ENCODE measurements around the gene SERPINB3.
"Not testable (repeated sequence)": the region's sequence is repeated elsewhere in the genome, so short reads cannot be mapped to it uniquely, and the experiment has no call there.

Gene SERPINB3

DNA sequence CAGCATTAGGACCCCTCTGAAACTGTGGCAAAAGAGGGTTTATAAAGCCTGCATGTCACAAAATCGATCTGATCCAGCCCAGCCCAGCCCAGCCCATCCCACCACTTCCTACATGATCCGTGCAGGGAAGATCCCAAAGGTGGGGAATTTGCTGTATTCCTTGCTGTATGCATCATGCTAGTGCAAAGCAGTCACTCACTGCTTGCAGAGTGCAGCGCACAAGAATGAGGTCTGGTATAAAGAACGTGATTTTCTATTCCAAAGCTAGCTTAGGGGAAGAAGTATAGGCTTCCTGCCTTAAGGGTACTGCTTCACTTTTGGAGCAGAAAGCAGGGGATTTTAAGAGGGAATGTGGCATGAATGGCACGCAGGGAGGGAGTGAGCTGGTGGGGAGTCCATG is 22.2 kb upstream of the SERPINB3 start:
- Histone ChIP-seq H3K36me3 (ENCODE audit: control insufficient read depth in 2 of 2, insufficient read depth in 2 of 2, low read length in 2 of 2) (no peaks in the 10 kb centered on the region), H3K27me3 (ENCODE audit: control insufficient read depth in 1 of 2, insufficient read depth in 2 of 2, low read length in 2 of 2) (no peaks in the 10 kb centered on the region), H3K4me1 (ENCODE audit: control insufficient read depth, insufficient read depth, low read length) (no peaks in the 10 kb centered on the region), H3K27ac (ENCODE audit: low read length) (no peak overlapping the region), H3K9me3 (ENCODE audit: control insufficient read depth in 2 of 2, low read length in 2 of 2) (no peaks in the 10 kb centered on the region), H3K9ac (ENCODE audit: low read length in 2 of 2) (no peak overlapping the region), H3K4me3 (ENCODE audit: low read length in 2 of 2) (no peak overlapping the region)

DNA sequence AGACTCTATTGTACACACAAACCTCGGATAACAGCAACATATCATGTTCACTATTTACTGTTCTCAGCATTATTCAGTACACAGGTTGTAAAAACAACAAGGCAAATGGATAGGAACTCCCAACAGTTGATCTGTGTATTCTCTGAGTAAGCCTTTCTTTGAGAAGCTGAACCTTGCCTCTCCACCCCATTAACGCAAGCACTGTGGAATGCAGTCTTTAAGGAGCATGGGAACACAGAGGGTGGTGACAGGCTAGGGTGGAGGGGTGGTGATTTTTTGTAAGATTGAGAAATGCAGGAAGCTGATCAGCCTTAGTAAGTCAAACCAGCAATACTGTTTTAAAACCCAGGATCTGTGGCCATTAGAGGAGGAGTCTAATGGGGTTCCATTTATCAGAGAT is 21.5 kb upstream of the SERPINB3 start:
- Histone ChIP-seq H3K9me3 (ENCODE audit: control insufficient read depth in 2 of 2, low read length in 2 of 2) (no peaks in the 10 kb centered on the region), H3K9ac (ENCODE audit: low read length in 2 of 2) (no peak overlapping the region), H3K27ac (ENCODE audit: low read length) (no peak overlapping the region), H3K4me3 (ENCODE audit: low read length in 2 of 2) (no peak overlapping the region), H3K36me3 (ENCODE audit: control insufficient read depth in 2 of 2, insufficient read depth in 2 of 2, low read length in 2 of 2) (no peaks in the 10 kb centered on the region), H3K4me1 (ENCODE audit: control insufficient read depth, insufficient read depth, low read length) (no peaks in the 10 kb centered on the region), H3K27me3 (ENCODE audit: control insufficient read depth in 1 of 2, insufficient read depth in 2 of 2, low read length in 2 of 2) (no peaks in the 10 kb centered on the region)

DNA sequence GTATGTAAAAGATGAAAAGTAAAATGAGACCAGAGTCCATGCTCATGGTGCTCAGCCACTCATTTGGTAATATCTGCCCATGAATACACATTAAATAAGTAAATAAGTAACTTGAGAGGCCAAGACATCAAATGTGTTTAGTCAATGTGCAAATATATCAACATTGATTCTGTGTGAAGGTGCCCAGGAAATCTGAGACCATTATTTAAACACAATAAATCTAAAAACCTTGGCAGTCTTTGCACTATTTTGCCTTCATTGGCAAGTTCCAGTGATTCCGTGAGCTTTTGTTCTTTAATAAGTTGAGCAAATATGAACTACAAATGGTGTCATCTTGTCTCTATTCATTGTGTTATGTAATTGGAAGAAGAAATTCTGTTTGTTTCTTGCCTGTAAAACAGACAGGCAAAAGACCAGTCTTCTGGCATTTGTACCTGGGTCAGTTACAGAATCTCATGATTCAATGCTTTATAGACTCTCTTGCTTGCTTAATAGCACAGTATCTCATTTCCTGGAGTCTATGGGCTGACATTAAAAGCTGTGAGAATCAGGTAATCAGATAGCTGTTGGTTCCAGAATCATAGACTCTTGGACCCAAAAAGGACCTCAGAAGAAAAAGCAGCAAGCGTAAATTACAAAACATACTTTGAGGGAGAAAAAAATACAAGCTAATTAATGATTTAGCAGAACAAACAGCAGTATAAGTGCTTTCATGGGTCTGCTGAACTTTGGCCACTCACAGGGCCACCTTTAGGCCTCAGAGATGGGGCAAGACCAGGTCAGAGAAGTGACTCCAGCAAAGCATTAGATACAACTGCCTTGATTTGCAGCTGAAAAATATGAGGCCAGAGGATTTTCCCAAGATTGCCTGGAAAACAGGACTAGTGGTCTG is 20.0 kb upstream of the SERPINB3 start:
- no peaks in the 10 kb centered on the region for H3K4me1 ChIP-seq (ENCODE audit: control insufficient read depth, insufficient read depth, low read length)
- H3K36me3 ChIP-seq (ENCODE audit: control insufficient read depth in 2 of 2, insufficient read depth in 2 of 2, low read length in 2 of 2): no peaks in the 10 kb centered on the region
- no peak overlapping the region for H3K9ac ChIP-seq (ENCODE audit: low read length in 2 of 2)
- H3K27ac ChIP-seq (ENCODE audit: low read length): no peak overlapping the region
- no peaks in the 10 kb centered on the region for H3K9me3 ChIP-seq (ENCODE audit: control insufficient read depth in 2 of 2, low read length in 2 of 2)
- no peak overlapping the region for H3K4me3 ChIP-seq (ENCODE audit: low read length in 2 of 2)
- no peaks in the 10 kb centered on the region for H3K27me3 ChIP-seq (ENCODE audit: control insufficient read depth in 1 of 2, insufficient read depth in 2 of 2, low read length in 2 of 2)

DNA sequence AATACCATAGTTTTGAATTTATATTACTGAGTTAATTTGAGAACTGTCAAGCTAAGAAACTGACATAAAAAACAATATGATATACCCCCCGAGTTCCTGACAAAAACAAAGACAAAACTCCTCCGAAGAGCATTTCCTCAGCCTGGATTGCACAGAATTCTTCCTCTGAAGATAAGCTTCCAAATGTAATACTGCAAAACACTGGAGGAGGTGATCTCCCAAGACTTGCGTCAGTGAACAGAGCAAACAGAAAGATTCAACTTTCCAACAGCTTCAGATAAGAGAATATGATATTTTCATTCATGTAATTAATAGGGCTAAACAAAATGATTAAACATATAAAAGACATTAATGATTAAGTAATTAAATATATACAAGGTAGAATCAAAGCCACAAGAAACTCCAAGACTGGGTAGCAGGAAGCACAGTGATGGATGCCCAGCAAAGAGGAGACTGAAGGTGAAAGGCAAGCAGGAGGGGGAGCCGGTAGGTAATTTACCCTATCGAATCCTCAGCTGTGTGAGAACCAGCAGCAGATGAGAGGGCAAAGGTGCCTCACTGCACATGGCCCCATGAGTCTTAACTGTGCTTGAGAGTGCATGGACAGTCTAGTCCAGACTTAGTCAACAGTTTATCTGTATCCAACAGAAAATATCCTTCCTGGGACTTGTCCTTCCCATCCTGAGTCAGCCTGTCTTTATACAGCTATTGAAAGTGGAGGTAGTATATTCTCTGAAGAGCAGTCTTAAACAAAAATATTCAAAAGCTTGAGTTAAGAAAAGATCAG is 18.3 kb upstream of the SERPINB3 start:
- no peaks in the 10 kb centered on the region for H3K27me3 ChIP-seq (ENCODE audit: control insufficient read depth in 1 of 2, insufficient read depth in 2 of 2, low read length in 2 of 2)
- H3K4me1 ChIP-seq (ENCODE audit: control insufficient read depth, insufficient read depth, low read length): no peaks in the 10 kb centered on the region
- no peak overlapping the region for H3K27ac ChIP-seq (ENCODE audit: low read length)
- H3K9me3 ChIP-seq (ENCODE audit: control insufficient read depth in 2 of 2, low read length in 2 of 2): no peaks in the 10 kb centered on the region
- H3K9ac ChIP-seq (ENCODE audit: low read length in 2 of 2): no peak overlapping the region
- no peak overlapping the region for H3K4me3 ChIP-seq (ENCODE audit: low read length in 2 of 2)
- no peaks in the 10 kb centered on the region for H3K36me3 ChIP-seq (ENCODE audit: control insufficient read depth in 2 of 2, insufficient read depth in 2 of 2, low read length in 2 of 2)

DNA sequence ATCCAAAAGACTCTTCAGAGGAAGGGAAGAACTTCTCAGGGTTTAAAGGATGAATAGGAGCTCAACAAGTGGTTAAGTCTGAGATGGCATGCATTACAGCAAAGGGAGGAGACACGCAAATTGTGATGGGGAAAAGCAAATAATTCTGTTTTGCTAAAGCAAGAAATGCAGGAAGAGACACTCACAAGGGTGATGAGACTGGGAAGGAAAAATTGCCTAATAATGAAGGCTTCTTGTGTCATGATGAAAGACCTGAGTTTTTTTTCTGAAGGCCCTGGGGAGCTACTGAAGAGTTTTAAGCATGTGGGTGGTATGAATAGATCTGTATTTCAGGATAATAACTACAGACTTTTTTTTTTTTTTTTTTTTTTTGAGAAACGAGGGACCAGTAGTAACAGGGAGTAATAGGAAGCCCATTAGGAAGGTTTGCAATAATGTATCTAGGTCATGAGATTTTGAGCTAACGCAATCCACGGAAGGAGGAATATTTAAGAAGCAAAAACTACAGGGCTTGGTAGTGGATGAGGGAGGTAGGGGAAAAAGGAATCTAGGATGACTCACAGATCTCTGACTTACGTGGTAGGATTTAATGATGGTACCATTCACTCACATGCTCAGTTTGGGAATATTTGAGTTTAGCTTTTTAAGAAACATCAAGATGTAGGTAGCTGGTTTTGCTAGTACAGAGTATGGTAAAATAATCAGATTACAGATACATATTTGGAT is 16.0 kb upstream of the SERPINB3 start:
- H3K9me3 ChIP-seq (ENCODE audit: control insufficient read depth in 2 of 2, low read length in 2 of 2): no peaks in the 10 kb centered on the region
- no peaks in the 10 kb centered on the region for H3K27me3 ChIP-seq (ENCODE audit: control insufficient read depth in 1 of 2, insufficient read depth in 2 of 2, low read length in 2 of 2)
- H3K36me3 ChIP-seq (ENCODE audit: control insufficient read depth in 2 of 2, insufficient read depth in 2 of 2, low read length in 2 of 2): no peaks in the 10 kb centered on the region
- H3K4me1 ChIP-seq (ENCODE audit: control insufficient read depth, insufficient read depth, low read length): no peaks in the 10 kb centered on the region
- H3K27ac ChIP-seq (ENCODE audit: low read length): no peak overlapping the region
- H3K9ac ChIP-seq (ENCODE audit: low read length in 2 of 2): no peak overlapping the region
- no peak overlapping the region for H3K4me3 ChIP-seq (ENCODE audit: low read length in 2 of 2)

DNA sequence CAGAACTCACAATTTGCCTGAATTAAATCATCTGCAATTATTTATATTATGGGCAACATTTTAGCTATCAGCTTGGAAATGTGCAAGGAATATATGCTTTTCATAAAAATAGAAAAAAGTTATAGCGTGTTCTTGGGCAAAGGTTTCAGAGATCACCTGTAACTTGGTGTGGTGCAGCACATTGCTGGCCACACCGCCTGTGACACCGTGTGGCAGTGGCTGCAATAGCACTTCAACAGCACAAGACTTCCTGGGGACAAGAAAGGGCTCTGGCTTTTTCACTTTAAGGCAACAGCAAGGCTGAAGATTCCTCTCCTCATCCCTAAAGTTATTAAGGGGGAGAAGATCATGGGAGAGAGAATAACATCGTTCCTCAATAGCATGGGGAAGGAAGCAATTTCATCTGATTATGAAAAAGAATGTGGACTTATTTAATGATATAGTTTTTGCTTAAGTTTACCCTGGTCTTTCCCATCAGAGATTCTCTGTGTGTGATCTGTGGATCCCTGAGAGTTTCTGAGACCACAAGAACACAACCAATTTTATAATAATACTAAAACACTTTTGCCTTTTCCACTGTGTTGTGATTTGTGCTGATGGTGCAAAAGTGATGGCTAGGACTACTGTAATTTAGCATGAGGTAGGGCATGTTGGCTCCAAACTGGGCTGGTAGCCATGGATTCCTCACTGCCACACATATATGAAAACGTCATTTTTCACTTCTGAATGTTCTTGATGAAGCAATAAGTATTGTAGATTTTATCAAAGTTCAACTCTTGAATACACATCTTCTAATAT is 15.0 kb upstream of the SERPINB3 start:
- Histone ChIP-seq H3K9ac (ENCODE audit: low read length in 2 of 2) (no peak overlapping the region), H3K36me3 (ENCODE audit: control insufficient read depth in 2 of 2, insufficient read depth in 2 of 2, low read length in 2 of 2) (no peaks in the 10 kb centered on the region), H3K4me1 (ENCODE audit: control insufficient read depth, insufficient read depth, low read length) (no peaks in the 10 kb centered on the region), H3K9me3 (ENCODE audit: control insufficient read depth in 2 of 2, low read length in 2 of 2) (no peaks in the 10 kb centered on the region), H3K27ac (ENCODE audit: low read length) (no peak overlapping the region), H3K4me3 (ENCODE audit: low read length in 2 of 2) (no peak overlapping the region), H3K27me3 (ENCODE audit: control insufficient read depth in 1 of 2, insufficient read depth in 2 of 2, low read length in 2 of 2) (no peaks in the 10 kb centered on the region)

DNA sequence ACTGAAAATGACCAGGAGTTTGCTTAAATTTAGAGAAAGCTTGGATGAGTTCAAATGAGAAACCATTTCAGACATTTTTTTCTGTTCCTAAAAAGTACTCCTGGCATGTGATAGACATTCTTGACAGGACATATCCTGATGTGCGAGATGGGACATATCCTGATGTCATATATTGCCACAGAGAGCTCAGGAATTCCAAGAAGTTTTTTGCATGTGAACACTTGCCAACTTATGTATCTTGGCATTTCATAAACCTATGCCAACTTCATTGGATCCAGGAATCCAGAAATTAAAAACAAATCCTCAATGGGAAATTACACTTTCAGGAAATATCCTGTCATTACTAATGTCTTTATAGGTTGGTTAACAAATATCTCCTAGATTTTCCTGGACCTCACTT is 2.9 kb upstream of the SERPINB3 start:
- H3K27me3 ChIP-seq (ENCODE audit: control insufficient read depth in 1 of 2, insufficient read depth in 2 of 2, low read length in 2 of 2): no peaks in the 10 kb centered on the region
- no peak overlapping the region for H3K27ac ChIP-seq (ENCODE audit: low read length)
- H3K4me3 ChIP-seq (ENCODE audit: low read length in 2 of 2): no peak overlapping the region
- no peaks in the 10 kb centered on the region for H3K36me3 ChIP-seq (ENCODE audit: control insufficient read depth in 2 of 2, insufficient read depth in 2 of 2, low read length in 2 of 2)
- H3K9me3 ChIP-seq (ENCODE audit: control insufficient read depth in 2 of 2, low read length in 2 of 2): no peaks in the 10 kb centered on the region
- H3K4me1 ChIP-seq (ENCODE audit: control insufficient read depth, insufficient read depth, low read length): no peaks in the 10 kb centered on the region
- no peak overlapping the region for H3K9ac ChIP-seq (ENCODE audit: low read length in 2 of 2)

DNA sequence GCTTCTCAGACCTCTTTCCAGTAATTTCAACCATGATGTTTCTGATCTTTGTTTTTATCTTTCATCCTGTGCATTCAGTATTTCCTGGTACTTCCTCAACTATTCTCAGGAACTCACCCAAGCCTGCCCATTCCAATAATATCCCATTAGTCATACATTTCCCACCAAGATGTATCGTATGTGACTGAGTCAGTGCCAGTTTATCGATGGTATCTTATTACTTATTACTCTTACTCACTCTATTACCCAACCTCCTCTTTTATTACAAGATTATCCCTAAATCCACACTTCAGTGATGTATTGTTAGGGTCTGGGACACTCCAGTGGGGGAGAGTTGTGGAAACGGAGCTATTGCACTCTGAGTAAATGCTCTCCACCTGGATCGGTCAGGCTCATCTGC is 2.8 kb downstream of the SERPINB3 start:
- not testable (repeated sequence) for H3K36me3 ChIP-seq (ENCODE audit: control insufficient read depth in 2 of 2, insufficient read depth in 2 of 2, low read length in 2 of 2); H3K27ac ChIP-seq (ENCODE audit: low read length); H3K4me1 ChIP-seq (ENCODE audit: control insufficient read depth, insufficient read depth, low read length); H3K9me3 ChIP-seq (ENCODE audit: control insufficient read depth in 2 of 2, low read length in 2 of 2); H3K9ac ChIP-seq (ENCODE audit: low read length in 2 of 2); H3K27me3 ChIP-seq (ENCODE audit: control insufficient read depth in 1 of 2, insufficient read depth in 2 of 2, low read length in 2 of 2); H3K4me3 ChIP-seq (ENCODE audit: low read length in 2 of 2)

DNA sequence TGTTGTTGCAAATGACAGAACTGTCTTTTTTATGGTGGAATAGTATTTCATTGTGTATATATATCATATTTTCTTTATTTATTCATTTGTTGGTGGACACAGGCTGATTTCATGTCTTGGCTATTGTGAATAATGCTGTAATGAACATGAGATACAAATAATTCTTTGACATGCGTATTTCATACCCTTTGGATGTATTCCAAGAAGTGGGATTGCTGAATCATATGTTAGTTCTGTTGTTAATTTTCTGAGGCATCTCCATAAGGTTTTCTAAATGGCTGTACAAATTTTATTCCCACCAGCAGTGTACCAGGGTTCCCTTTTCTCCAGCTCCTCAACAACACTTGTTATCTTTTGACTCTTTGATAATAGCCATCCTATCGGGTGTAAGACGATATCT is 11.4 kb downstream of the SERPINB3 start:
- not testable (repeated sequence) for H3K27ac ChIP-seq (ENCODE audit: low read length); H3K9me3 ChIP-seq (ENCODE audit: control insufficient read depth in 2 of 2, low read length in 2 of 2); H3K27me3 ChIP-seq (ENCODE audit: control insufficient read depth in 1 of 2, insufficient read depth in 2 of 2, low read length in 2 of 2); H3K9ac ChIP-seq (ENCODE audit: low read length in 2 of 2); H3K4me3 ChIP-seq (ENCODE audit: low read length in 2 of 2); H3K4me1 ChIP-seq (ENCODE audit: control insufficient read depth, insufficient read depth, low read length); H3K36me3 ChIP-seq (ENCODE audit: control insufficient read depth in 2 of 2, insufficient read depth in 2 of 2, low read length in 2 of 2)

DNA sequence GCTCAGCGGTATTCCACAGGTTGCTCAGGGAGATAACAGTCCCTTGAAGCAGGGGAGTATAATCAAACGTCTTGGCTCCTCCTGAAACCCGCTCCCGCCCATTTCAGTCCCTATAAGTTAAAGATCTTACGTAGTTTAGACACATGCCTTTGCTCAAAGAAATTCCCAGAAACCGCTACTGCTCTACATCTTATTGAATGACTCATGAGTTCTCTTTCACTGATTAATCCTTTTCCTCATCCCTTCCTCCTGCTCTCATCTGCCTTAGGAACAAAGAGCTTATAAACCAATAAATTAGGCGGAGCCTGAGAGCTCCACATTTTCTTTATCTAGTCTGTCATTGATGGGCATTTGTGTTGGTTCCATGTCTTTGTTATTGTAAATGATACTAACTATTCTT is 13.5 kb downstream of the SERPINB3 start:
- Histone ChIP-seq H3K27ac (ENCODE audit: low read length) (no peak overlapping the region), H3K4me3 (ENCODE audit: low read length in 2 of 2) (no peak overlapping the region), H3K9me3 (ENCODE audit: control insufficient read depth in 2 of 2, low read length in 2 of 2) (no peaks in the 10 kb centered on the region), H3K27me3 (ENCODE audit: control insufficient read depth in 1 of 2, insufficient read depth in 2 of 2, low read length in 2 of 2) (no peaks in the 10 kb centered on the region), H3K4me1 (ENCODE audit: control insufficient read depth, insufficient read depth, low read length) (no peaks in the 10 kb centered on the region), H3K36me3 (ENCODE audit: control insufficient read depth in 2 of 2, insufficient read depth in 2 of 2, low read length in 2 of 2) (no peaks in the 10 kb centered on the region), H3K9ac (ENCODE audit: low read length in 2 of 2) (no peak overlapping the region)

Measured in stomach smooth muscle (tissue), 2 donors.